HCT116 (cell line): ENCODE results near the gene MYOF. TPM values are rescaled to one million over a fixed set of nuclear protein-coding genes. Genes with fewer than 3 reads are reported as not detected.
A peak's percentile ranks its signal among the peaks of the same experiment; 100 is the strongest.

Experiments
- ATAC-seq: fragments of 200-7000 bp; cut with Tn5 transposase; 2 replicates; pipeline ENCODE4 v1.9.1; 2020; ENCODE audit warnings: mild to moderate bottlenecking, moderate library complexity
- BruUV-seq: library from RNA; stranded (reverse); fragments of 400-500 nt; replicated peaks from 2 replicates; lab custom pipeline; 2021; lab: Mats Ljungman, UMichigan
- CTCF ChIA-PET: fragments of 300-600 bp; sonication (Branson Sonifier 250); formaldehyde crosslinking; loops from one replicate; lab custom pipeline; 2021; ENCODE audit warnings: antibody characterized with exemption; lab: Charles Lee
- POLR2A ChIA-PET: fragments of 300-600, 350-600 bp; sonication (Branson Sonifier 250); formaldehyde crosslinking; loops from one replicate; lab custom pipeline; 2021; ENCODE audit warnings: antibody characterized with exemption; lab: Charles Lee
- RAD21 ChIA-PET, 2 experiments: fragments of 300-600 bp; sonication (Branson Sonifier 250); formaldehyde crosslinking; loops; one replicate each; lab custom pipeline; 2023; ENCODE audit warnings: low total read pairs in 2 of 2; ENCODE audit not compliant: uncharacterized antibody in 2 of 2, unreplicated experiment in 2 of 2, low non-redundant PET in 1 of 2; lab: Charles Lee
- DNase-seq: peaks from one replicate; pipeline ENCODE4 v3.0.0-alpha.2; 2010; ENCODE audit warnings: low read depth, low spot score
- H2AFZ ChIP-seq: fragments of 200-600 bp; shearing (Covaris generic), sonication (generic); 2 replicates; pipeline ENCODE4 v1.6.1; 2017; ENCODE audit warnings: low read depth, mixed run types, mixed read lengths, antibody characterized with exemption, low read length; ENCODE audit not compliant: poor library complexity, severe bottlenecking
- H3K27ac ChIP-seq: 2 replicates; pipeline ENCODE4 v1.5.1; 2012; ENCODE audit warnings: low read depth, low read length
- H3K27me3 ChIP-seq: fragments of 200-600 bp; sonication (generic); 2 replicates; pipeline ENCODE4 v1.6.1; 2016; ENCODE audit warnings: mixed run types, low read length, mixed read lengths; ENCODE audit not compliant: insufficient read depth
- H3K36me3 ChIP-seq, 2 experiments: fragments of 200-500 bp in 1 of 2; fragments of 200-600 bp in 1 of 2; sonication (Bioruptor generic) in 1 of 2; sonication (generic) in 1 of 2; 2 replicates each; pipeline versions ENCODE4 v1.5.1 to v1.6.1; 2014 to 2016; ENCODE audit warnings: low read length in 2 of 2, inconsistent platforms in 1 of 2, mixed read lengths in 1 of 2, mixed run types in 1 of 2; ENCODE audit not compliant: insufficient read depth in 2 of 2, control insufficient read depth in 1 of 2
- H3K4me1 ChIP-seq, 2 experiments: fragments of 200-600 bp in 1 of 2; sonication (generic) in 1 of 2; 2 replicates each; pipeline versions ENCODE4 v1.5.1 to v1.6.1; 2012 to 2017; ENCODE audit warnings: low read length in 2 of 2, inconsistent platforms in 1 of 2, mild to moderate bottlenecking in 1 of 2, mixed read lengths in 1 of 2, mixed run types in 1 of 2, moderate library complexity in 1 of 2; ENCODE audit not compliant: insufficient read depth in 2 of 2, control insufficient read depth in 1 of 2
- H3K4me2 ChIP-seq: fragments of 200-600 bp; sonication (generic); 2 replicates; pipeline ENCODE4 v1.6.1; 2017; ENCODE audit warnings: mixed run types, low read length, mixed read lengths
- H3K4me3 ChIP-seq, 2 experiments: fragments of 200-600 bp in 1 of 2; sonication (generic) in 1 of 2; replicated peaks in 1 of 2; 2 replicates each; pipeline ENCODE4 v1.5.1; 2011 to 2016; ENCODE audit warnings: low read length in 2 of 2, control low read depth in 1 of 2, low read depth in 1 of 2, mild to moderate bottlenecking in 1 of 2, mixed read lengths in 1 of 2, mixed run types in 1 of 2
- H3K79me2 ChIP-seq: fragments of 200-600 bp; sonication (generic); 2 replicates; pipeline ENCODE4 v1.6.1; 2017; ENCODE audit warnings: mild to moderate bottlenecking, mixed run types, low read length, moderate library complexity, mixed read lengths; ENCODE audit not compliant: insufficient read depth
- H3K9ac ChIP-seq: fragments of 200-600 bp; sonication (generic); 2 replicates; pipeline ENCODE4 v1.6.1; 2016; ENCODE audit warnings: low read length, mixed read lengths
- H3K9me2 ChIP-seq: fragments of 200-600 bp; sonication (generic), shearing (Covaris generic); 2 replicates; pipeline ENCODE4 v1.6.1; 2017; ENCODE audit warnings: mixed run types, mild to moderate bottlenecking, moderate library complexity; ENCODE audit not compliant: insufficient read depth
- H3K9me3 ChIP-seq, 2 experiments: fragments of 200-500 bp in 1 of 2; fragments of 200-600 bp in 1 of 2; sonication (Bioruptor generic) in 1 of 2; sonication (generic) in 1 of 2; 2 replicates each; pipeline ENCODE4 v1.6.1; 2014 to 2017; ENCODE audit warnings: low read length in 2 of 2, mixed read lengths in 2 of 2, inconsistent platforms in 1 of 2, low read depth in 1 of 2, mild to moderate bottlenecking in 1 of 2, mixed run types in 1 of 2, moderate library complexity in 1 of 2; ENCODE audit not compliant: control insufficient read depth in 1 of 2, insufficient read depth in 1 of 2
- H4K20me1 ChIP-seq: fragments of 200-600 bp; sonication (generic), shearing (Covaris generic); 2 replicates; pipeline ENCODE4 v1.6.1; 2017; ENCODE audit warnings: mixed run types, mild to moderate bottlenecking, moderate library complexity; ENCODE audit not compliant: insufficient read depth
- ATF3 ChIP-seq: IDR thresholded peaks from 2 replicates; pipeline ENCODE4 v1.6.1; 2012
- CBX3 ChIP-seq: IDR thresholded peaks from 2 replicates; pipeline ENCODE4 v1.6.1; 2012; ENCODE audit warnings: low read depth
- CEBPB ChIP-seq: IDR thresholded peaks from 2 replicates; pipeline ENCODE4 v1.6.1; 2012; ENCODE audit warnings: low read depth
- CTCF ChIP-seq, 3 experiments: fragments of 200-600 bp in 1 of 3; sonication (generic) in 1 of 3; IDR thresholded peaks in 2 of 3; conservative IDR thresholded peaks in 1 of 3; 2 replicates each; pipeline ENCODE4 v1.5.1; 2012 to 2017; ENCODE audit warnings: low read depth in 2 of 3, low read length in 2 of 3, antibody characterized with exemption in 1 of 3, borderline replicate concordance in 1 of 3, control low read depth in 1 of 3, mild to moderate bottlenecking in 1 of 3, mixed read lengths in 1 of 3, mixed run types in 1 of 3, moderate library complexity in 1 of 3; ENCODE audit not compliant: insufficient read depth in 1 of 3
- EGR1 ChIP-seq: IDR thresholded peaks from 2 replicates; pipeline ENCODE4 v1.6.1; 2012; ENCODE audit warnings: low read depth
- ELF1 ChIP-seq: IDR thresholded peaks from 2 replicates; pipeline ENCODE4 v1.6.1; 2012; ENCODE audit warnings: low read depth, borderline replicate concordance
- EZH2 ChIP-seq: fragments of 200-600 bp; sonication (generic); IDR thresholded peaks from 2 replicates; pipeline ENCODE4 v1.6.1; 2017; ENCODE audit warnings: antibody characterized with exemption, mixed run types
- EZH2phosphoT487 ChIP-seq: fragments of 200-600 bp; IDR thresholded peaks from 2 replicates; pipeline ENCODE4 v1.6.1; 2018; ENCODE audit warnings: antibody characterized with exemption, borderline replicate concordance
- FOSL1 ChIP-seq: IDR thresholded peaks from 2 replicates; pipeline ENCODE4 v1.6.1; 2012; ENCODE audit warnings: low read depth
- JUND ChIP-seq: IDR thresholded peaks from 2 replicates; pipeline ENCODE4 v1.6.1; 2012
- MAX ChIP-seq: IDR thresholded peaks from 2 replicates; pipeline ENCODE4 v1.6.1; 2012
- RAD21 ChIP-seq: IDR thresholded peaks from 2 replicates; pipeline ENCODE4 v1.6.1; 2012; ENCODE audit warnings: low read depth, mild to moderate bottlenecking
- SP1 ChIP-seq: IDR thresholded peaks from 2 replicates; pipeline ENCODE4 v1.6.1; 2012; ENCODE audit warnings: low read depth
- SRF ChIP-seq: IDR thresholded peaks from 2 replicates; pipeline ENCODE4 v1.6.1; 2012; ENCODE audit warnings: low read depth
- YY1 ChIP-seq: IDR thresholded peaks from 2 replicates; pipeline ENCODE4 v1.6.1; 2011; ENCODE audit warnings: low read length, low read depth, moderate library complexity, mild to moderate bottlenecking; ENCODE audit not compliant: insufficient replicate concordance; ENCODE audit errors: extremely low read depth
- ZBTB33 ChIP-seq: IDR thresholded peaks from 2 replicates; pipeline ENCODE4 v1.6.1; 2011; ENCODE audit warnings: mild to moderate bottlenecking, low read length, moderate library complexity; ENCODE audit not compliant: insufficient replicate concordance; ENCODE audit errors: extremely low read depth
- ZNF274 ChIP-seq: fragments of 200-500 bp; sonication (Bioruptor generic); IDR thresholded peaks from 2 replicates; pipeline ENCODE4 v1.6.1; 2014; ENCODE audit warnings: mild to moderate bottlenecking, low read depth, low read length, inconsistent platforms
- intact Hi-C: fragments of 100-400 bp; cut with micrococcal nuclease; formaldehyde crosslinking; loops from 2 replicates; pipeline ENCODE4 v1.10.0; 2022
- total RNA-seq: library from RNA; stranded (reverse); gene quantifications from one replicate; pipeline ENCODE4 v1.2.1, GENCODE V29; 2021; ENCODE audit not compliant: unreplicated experiment

MYOF gene
- total RNA-seq, 1 experiment from 2014 or later = 250 TPM

- H3K9ac ChIP-seq = 0 out of 2 replicates have a peak overlapping the region, but pooled peaks have one; percentile 9
- H3K27ac ChIP-seq = no peak overlapping the region
Observed at GRCh38 chr10:93333278-93333978, 148.7 kb downstream of the MYOF start.

GRCh38 chr10:93330824-93331223 lies 151.3 kb downstream of the MYOF start:
- intact Hi-C loops = no loop called here
- H3K27ac ChIP-seq = no peak overlapping the region
- RAD21 ChIA-PET = no interaction called here
- no peak overlapping the region for H3K4me2 ChIP-seq
- 0 out of 2 replicates have a peak, but pooled peaks cover 3% of the 10 kb centered on the region for H4K20me1 ChIP-seq
- DNase-seq (no peak), ATAC-seq (no peak)
- no peaks in the 10 kb centered on the region for H3K9me2 ChIP-seq
- no TSS peak for BruUV-seq
- H3K4me3 ChIP-seq = no peak overlapping the region
- CTCF ChIA-PET = no interaction called here
- no peaks in the 10 kb centered on the region for H3K9me3 ChIP-seq
- H3K27me3 ChIP-seq = no peaks in the 10 kb centered on the region
- H3K9ac ChIP-seq = no peak overlapping the region
- peaks cover 50 to 66% of the 10 kb centered on the region in 2 experiments; a peak in 3 of 4 replicates for H3K36me3 ChIP-seq
- H2AFZ ChIP-seq = no peak overlapping the region
- no peaks in the 10 kb centered on the region; the same call in 1 of the 2 replicates for H3K79me2 ChIP-seq
- H3K4me1 ChIP-seq = peaks cover 16 to 25% of the 10 kb centered on the region in 2 experiments
- POLR2A ChIA-PET = no interaction called here
- TF ChIP-seq EZH2 (no peak), ATF3 (no peak), CTCF (IDR thresholded peaks at IDR 0.05 in 2 of 3, conservative IDR thresholded peaks at IDR 0.05 in 1 of 3; ENCODE audit: borderline replicate concordance in 1 of 3, insufficient read depth in 1 of 3, low read depth in 2 of 3, low read length in 2 of 3) (no peak), SRF (no peak), EZH2phosphoT487 (no peak), CEBPB (no peak), RAD21 (no peak), ZBTB33 (no peak), ELF1 (no peak), YY1 (no peak), CBX3 (no peak), EGR1 (no peak), FOSL1 (no peak), JUND (no peak), MAX (no peak), SP1 (no peak)

More at GRCh38 chr10:93333278-93333978, 148.7 kb downstream of the MYOF start:
- no peak for DNase-seq
- ATAC-seq = no peak
- 0 out of 2 replicates have a peak, but pooled peaks cover 3% of the 10 kb centered on the region for H4K20me1 ChIP-seq
- BruUV-seq = no TSS peak
- no peak for TF ChIP-seq ZNF274
- TF ChIP-seq SRF = no peak
- TF ChIP-seq, all 23 proteins: peak for 0
- CTCF ChIA-PET = no interaction called here
- intact Hi-C loops = no loop called here
- Histone ChIP-seq H3K4me1 (peaks cover 21 to 44% of the 10 kb centered on the region in 2 experiments), H3K4me3 (no peak overlapping the region), H3K79me2 (no peaks in the 10 kb centered on the region; the same call in 1 of the 2 replicates), H3K27me3 (no peaks in the 10 kb centered on the region), H3K9me3 (no peaks in the 10 kb centered on the region), H2AFZ (no peak overlapping the region), H3K9me2 (no peaks in the 10 kb centered on the region), H3K4me2 (peak overlapping the region; percentile 11; the same call in 1 of the 2 replicates), H3K36me3 (peaks cover 57 to 71% of the 10 kb centered on the region in 2 experiments; a peak in 3 of 4 replicates)
- POLR2A ChIA-PET = no interaction called here
- RAD21 ChIA-PET = no interaction called here
